T-helper 9 cell (primary cell): Measurements from ENCODE around the gene ANKRD12.

Source experiments
- DNase-seq: peaks from one replicate; pipeline ENCODE4 v3.0.0-alpha.2; 2020

Gene ANKRD12

DNA sequence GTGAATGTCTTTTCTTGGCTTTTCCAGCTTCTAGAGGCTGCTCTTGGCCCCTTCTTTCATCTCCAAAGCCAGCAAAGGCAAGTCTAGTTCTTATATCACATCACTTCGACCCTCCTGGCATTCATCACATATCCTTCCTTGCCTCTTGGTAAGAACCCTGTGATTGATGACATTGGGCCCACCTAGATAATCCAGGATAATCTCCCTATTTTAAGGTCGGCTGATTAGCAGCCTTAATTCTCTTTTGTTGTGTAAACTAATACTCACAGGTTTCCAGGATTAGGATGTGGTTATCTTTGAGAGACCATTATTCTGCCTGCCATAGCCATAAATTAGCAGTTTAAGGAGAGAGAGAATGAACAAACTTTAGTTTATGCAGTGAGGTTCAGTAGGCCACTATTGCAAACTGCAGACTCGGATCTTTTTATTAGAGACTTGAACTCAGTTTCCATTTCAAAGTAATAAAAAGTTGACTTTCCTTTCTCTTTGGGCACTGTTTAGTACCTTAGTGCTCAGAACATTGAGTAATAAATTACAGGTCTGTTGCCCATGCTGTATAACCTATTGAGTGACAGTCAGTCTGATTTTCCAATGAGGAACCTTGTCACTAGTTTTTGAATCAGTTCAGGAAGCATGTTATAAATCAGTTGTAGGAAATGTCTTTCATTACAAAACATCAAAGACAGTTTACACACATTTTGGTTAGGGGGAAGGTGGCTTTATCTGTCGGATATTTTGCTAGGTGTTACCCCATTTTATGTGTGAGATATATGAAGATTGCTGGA, 29.6 kb upstream of the ANKRD12 start:
- DNase-seq, result no peak

DNA sequence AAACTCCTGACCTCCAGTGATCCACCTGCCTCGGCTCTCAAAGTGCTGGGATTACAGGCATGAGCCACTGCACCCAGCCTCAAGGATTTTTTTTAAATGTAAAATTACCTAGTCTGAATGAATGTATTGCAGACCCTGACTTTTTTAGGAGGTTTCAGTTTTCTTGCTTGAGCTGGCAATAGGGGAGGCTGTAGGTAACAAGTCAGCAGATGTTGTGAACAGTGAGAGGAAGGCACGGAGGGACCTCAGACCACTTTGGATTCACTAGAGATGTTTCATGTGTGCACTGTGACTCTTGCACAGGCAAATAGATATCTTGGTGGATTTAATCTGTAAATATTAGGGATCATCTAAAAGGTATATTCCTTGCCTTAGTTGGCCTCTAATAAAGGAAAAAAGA, 27.7 kb upstream of the ANKRD12 start:
- no peak for DNase-seq

DNA sequence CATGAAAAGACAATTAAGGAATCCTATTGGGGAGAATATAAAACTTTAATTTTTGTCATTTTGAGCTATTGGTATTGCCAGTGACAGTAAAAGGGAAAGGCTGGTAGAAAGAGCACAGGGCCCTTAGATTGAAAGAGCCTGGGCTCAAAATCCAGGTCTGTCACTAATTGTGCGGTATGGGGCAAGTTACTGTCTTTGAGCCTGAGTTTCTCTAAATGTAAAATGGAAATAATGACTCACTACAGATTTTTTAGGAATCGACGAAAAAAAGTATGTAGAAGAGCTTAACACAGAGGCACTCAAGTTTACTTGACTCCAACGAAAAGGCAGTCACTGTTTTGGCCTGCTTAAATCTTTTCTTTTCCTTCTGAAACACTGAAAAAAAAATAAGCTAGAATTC, 27.1 kb upstream of the ANKRD12 start:
- DNase-seq, result no peak

DNA sequence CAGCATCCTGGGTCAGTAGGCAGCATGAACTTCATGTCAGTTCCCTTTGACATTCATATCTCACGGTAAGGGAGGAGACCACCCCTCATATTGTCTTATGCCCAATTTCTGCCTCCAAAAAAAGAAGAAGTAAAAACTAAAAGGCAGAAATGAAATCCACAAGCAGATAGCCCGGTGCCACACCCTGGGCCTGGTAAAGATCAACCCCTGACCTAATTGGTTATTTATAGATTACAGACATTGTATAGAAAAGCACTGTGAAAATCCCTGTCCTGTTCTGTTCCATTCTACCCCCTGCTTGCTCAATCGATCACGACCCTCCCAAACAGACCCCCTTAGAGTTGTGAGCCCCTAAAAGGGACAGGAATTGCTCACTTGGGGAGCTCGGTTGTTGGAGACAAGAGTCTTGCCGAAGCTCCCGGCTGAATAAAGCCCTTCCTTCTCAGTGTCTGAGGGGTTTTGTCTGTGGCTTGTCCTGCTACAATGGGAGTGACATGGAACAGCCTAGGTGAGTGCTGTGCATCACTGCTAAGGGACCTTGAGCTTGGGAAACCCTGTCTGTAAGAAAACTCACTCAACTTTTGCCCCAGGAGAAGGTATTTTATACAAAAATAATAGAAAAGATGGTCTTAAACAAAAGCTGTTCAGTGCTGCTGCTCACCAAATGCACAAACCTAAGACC, 23.0 kb upstream of the ANKRD12 start:
- no peak for DNase-seq

DNA sequence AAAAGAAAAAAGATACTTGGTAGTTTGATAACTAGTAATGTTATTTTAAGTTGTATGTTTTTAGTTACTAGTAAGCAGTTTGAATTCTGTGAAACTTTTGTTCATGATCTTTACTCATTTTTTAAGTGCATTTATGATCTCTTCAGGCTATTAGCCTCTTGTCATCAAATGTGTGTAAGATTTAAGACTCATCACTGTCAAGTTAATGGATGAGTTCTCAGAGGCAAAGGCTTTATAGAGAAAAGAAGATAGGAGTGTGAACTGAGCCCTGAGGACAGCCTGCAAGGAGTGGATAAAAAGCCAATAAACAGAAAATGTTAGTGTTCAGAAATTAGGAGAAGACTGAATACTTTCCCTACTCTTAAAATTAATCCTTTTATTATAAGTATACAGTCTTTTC, 20.6 kb upstream of the ANKRD12 start:
- no peak for DNase-seq

DNA sequence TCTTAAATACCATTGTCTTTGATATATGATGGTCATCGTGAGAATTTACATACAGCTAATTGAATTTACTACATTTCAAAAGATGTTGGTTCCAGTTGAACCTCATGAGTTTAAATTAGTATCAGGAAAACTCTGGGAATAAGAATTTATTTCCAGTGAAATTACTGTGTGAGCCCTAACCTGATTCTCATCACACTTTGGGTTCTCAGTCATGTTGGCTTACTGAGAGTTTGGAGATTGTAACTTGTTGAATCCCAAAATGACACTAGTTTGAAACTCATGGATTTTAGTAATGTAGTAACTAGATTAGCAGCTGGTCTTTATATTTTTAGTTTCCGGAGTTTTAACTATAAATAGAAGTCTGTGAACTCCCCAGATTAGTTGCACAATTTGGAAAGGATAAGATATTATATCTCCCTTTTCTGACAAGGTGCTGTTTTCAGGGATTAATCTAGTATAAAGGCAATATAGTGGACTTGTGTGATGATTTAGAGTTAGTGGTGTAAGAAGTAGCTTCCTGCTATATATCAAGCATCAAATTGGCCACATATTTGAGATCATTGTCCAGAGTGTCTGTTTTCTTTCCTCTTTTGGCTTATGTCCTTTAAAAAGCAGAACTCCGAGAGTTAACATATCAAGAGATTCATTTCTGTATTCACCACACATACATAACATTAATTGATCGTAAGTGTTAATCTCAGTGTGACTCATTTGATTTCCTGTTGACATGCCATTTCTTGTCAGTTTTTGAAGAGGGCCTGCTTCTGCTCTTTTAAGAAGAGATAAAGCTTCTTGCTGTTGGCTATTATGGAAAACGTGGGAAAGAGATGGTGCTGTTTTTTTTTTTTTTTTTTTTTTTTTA, 18.4 kb upstream of the ANKRD12 start:
- no peak for DNase-seq

DNA sequence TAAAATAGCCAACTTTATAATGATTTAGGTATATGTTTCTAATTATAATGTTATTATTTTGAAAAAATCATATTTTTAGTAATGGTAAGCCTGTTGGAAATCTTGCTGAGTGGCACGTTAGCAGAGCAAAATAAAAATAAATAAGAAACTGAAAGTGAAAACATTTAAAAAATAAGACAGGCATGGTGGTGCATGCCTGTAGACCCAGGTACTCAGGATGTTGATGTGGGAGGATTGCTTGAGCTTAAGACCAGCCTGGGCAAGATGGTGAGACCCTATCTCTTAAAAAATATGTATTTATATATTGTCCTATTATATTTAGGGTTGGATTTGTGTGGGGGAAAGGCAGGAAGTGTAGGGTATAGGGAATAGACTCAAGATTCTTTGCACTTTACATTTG, 15.8 kb upstream of the ANKRD12 start:
- DNase-seq, result no peak

DNA sequence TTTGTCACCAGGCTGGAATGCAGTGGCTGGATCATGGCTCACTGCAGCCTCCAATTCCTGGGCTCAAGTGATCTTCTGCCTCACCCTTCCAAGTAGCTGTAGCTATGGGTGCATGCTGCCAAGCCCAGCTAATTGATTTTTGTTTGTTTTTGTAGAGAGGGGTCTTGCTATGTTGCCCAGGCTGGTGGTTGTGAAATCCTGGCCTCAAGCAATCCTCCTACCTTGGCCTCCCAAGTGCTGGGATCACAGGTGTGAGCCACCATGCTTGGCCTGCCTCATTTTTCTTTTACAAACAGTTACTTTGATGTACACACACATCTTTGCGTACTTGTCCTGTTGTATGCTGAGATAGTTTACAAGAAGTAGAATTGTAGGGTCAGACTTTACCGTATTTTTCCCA, 13.1 kb upstream of the ANKRD12 start:
- DNase-seq, result no peak

DNA sequence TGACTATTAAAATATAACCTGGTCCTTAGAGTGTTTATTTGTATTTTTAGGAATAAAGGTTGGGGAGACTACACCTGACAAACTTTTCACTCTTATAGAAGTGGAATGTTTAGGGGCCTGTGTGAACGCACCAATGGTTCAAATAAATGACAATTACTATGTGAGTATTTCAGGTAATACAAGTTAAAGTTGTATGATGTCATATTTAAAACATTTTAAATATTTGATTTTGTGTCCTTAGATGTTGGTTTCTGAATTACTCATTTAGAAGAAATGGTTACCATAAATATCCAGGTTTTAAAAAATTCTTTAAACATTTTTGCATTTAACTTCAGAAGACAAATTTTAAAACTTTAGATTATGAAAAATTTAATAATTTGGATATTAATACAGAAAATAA, 11.8 kb upstream of the ANKRD12 start:
- no peak for DNase-seq

DNA sequence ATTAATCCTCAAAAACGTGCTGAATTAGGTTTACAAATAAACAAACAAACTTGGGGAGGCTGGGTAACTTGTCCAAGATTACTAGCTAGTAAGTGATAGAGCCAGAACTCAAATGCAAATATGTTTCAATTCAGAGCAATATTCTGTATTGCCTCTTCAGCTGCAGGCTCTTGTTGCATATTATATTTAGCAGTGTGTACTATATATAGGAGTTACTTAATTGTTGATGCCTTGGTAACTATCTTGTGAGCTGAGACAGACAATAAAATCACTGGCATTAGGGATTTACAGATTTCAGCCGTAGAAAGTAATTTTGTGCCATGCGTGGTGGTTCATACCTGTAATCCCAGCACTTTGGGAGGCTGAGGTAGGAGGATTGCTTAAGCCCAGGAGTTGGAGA, 10.2 kb upstream of the ANKRD12 start:
- no peak for DNase-seq

DNA sequence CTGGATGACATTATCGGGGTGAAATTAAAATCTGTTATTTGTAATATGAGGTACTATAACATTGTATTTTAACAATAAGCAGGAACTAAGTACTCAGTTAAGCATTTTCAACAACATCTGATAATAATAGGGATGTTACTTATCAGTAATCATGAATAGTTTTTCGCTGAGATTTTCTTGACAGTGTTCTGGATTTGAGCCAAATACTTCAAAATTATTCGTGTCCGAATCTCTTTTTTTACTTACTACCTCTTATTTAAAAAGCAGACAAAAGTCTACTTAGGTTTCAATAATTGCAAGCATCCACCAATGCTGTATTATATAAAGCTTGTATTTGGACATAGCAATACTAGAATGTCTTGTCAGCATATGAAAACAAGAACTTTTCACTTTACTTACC, 6.4 kb upstream of the ANKRD12 start:
- DNase-seq, result no peak

DNA sequence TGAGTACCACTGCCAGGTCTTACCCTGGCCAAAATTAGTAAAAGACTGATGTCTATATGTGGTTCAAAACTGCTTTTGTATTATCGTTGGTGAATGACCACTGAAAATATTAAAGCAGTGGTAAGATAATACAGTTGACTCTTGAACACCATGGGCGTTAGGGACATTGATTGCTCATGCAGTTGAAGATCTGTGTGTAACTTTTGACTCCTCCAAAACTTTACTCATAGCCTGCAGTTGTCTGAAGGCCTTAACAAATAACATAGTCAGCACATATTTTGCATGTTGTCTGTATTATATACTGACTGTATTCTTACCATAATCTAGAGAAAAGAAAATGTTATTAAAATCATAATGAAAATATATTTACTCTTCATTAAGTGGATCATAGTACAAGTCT, 5.8 kb upstream of the ANKRD12 start:
- DNase-seq, result no peak

DNA sequence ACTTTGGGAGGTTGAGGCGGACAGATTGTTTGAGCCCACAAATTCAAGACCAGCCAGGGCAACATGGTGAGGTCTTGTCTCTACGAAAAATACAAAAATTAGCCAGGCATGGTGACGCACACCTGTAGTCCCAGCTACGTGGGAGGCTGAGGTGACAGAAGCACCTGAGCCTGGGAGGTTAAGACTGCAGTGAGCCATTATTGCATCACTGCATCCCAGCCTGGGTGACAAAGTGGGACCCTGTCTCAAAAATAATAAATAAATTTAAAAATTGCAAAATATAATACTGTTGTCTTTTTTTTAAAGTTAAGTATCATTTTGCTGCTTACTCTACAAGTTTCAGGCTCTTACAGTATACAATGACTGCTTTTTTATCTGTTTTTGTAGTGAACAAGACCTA, 4.0 kb upstream of the ANKRD12 start:
- no peak for DNase-seq

DNA sequence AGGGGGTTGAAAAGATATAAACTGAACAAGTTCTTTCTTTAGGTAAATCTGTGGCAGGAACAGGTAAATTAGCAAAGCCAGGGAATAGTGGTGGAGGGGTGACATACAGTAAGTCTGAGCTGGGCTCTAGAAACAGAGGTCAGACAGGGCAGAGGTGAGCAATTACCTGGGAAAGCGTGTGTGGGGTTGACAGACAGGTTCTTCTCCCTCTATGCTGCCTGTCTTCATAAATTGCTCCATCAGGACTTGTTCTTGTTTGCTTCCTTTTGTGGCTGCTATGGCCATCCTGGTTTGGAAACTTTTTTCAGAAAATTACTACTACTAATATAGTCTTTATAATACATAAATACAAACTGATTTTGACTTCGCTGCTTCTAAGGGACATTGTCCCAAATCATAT, 3.4 kb upstream of the ANKRD12 start:
- DNase-seq, result no peak

DNA sequence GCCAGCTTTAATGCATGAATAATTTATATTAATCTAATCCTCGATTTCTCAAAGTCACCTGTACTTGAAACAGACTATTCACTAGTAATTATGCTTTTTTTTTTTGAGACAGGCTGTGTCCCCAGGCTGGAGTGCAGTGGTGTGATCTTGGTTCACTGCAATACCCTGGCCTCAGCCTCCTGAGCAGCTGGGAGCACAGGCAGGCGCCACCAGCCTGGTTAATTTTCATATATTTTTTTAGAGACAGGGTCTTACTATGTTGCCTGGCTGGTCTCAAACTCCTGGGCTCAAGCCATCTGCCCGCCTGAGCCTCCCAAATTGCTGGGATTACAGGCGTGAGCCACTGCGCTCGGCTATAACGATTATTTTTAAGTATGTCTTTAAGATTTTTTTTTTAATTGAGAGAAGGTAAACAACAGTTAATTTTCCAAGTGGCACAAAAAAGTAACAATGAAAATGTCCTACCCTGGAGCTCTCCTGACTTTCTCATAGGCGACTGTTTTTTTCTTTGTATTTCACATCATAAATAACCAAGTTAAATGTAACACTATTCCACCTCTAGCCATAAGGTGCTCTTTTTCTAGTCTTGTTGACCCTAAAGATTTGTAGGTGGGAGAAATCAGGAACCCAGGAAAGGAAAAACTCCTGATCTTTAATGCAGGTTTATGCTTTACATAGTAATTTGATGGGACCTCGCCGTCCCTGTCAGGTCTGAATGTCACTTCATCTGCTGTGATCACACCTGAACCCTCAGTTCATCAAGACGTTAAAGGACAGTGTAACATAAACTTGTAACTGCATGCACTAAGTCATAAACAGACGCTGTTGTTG, 1.3 kb upstream of the ANKRD12 start:
- DNase-seq, result no peak

DNA sequence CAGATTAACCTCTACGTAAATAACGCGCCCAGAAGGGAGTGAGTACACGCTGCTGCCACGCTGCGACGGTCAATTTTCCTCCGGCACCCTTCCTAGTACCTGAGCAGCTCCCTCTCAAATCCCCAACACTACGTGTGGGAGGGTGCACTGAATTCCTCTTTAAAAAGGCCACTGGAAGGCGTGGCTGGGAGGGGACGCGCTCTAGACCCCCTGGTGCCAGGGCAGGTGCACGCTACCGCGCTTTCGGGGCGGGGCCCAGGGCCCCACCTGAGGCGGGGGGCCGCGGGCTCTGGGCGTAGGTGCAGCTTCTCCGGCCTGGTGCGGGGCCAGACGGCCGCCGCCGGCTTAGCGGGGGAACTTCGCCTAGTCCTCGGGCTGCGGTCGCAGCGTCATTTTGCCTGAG, 668 bp upstream of the ANKRD12 start:
- no peak for DNase-seq

DNA sequence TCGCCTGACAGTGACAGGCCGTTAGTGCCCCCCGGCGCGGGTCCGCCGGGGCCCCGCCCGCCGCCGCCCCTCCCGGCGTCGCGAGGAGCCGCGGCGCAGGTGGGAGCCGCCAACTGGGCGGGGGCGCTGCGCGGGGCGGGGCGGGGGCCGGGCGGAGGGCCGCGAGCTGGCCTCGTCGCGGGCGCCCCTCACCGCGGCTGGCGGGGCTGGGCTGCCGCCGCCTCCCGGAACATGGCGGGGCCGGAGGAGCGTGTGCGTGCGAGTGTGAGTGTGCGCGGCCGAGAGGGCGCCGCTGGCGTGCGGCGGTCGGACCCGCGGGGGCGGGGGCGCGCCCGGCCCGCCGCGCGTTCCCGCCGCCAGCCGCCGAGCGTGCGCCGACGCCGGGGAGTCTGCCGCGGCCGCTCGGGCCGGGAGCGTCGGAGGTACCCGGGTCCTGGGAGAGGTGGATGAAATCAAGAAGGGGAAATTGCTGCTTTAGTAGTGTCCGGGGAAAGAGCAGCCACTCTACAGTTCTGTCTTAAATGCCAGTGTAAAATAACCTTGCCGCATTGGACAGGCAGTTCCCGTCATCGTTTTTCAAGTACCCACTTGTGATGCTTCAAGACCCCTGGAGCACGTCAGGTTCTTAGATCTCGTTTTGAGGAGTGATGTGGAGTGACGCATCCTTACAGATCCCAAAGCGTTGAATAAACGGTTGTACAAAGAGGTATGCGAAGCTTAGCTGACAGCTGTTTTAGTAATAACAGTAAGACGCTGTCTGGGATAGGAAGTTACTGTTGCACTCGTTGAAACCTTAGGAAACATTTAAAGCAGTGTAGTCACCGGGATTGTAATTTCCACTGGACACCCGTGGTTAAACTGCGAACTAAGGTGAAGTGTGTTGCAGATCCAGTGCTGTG, 836 bp downstream of the ANKRD12 start:
- DNase-seq, result peak; percentile 65

DNA sequence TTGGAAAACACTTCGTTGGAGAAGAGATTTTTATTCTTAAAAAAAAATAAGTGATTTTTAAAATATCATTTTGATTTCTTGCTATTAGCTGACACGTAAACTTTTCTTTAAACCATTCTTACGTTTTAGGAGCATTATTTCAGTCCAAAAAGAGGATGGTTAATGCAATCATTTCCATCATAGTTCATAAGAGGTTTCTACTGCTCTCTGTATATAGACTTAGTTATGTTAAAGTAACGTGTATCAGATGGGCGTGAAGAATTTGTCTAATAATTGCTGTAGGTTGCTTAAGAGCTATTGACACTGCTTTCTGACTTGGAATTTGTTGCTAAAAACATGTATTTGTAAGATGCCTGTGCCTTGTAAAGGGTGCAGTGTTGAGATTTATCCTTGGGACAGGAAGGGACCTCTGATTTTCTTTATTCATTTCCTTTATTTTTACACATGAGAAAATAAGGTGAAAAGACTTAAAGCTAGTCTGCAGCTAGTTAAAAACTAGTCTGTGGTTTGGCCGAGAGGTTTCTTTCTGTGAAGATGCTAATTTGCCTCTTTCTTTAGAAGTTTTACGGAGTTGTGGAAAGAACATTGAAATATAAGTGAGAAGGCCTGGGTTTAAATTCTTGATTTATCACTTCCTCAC, 2.9 kb downstream of the ANKRD12 start:
- no peak for DNase-seq

DNA sequence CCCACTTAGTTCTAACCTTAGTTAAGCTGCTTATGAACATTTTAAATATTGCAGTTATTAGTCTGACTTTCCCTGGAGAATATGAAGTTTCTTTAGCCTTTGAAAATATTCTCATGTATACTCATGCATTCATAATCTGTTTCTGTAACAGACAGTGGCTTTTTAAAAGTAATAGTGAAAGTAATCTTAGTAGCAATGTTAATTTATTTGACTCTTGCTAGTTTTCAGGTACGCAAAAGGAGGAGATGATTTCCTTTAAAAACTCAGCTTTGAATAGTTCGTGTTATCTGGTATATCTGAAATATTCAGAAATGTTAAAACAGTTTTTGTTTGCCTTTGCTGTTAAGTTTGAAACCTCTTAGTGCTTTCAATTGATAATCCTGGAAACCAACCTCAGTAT, 3.8 kb downstream of the ANKRD12 start:
- no peak for DNase-seq

DNA sequence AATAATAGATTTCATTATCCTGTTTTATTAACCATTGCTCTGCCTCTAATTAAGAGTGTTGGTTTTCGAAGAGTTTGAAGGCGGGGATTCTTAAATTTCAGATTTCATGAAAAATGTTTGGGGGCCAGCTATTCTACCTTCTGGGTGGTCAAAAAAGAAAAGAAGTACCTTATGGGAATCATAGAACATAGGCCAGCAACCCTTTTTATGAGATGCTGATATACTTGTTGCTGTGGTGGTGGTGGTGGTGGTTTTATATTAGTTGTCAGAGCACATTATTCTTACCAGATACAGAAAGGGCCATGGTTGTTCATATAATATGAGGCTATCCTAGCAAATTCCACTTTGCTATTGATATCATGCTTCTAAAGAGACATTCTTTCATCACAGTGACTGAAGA, 4.4 kb downstream of the ANKRD12 start:
- DNase-seq, result no peak

DNA sequence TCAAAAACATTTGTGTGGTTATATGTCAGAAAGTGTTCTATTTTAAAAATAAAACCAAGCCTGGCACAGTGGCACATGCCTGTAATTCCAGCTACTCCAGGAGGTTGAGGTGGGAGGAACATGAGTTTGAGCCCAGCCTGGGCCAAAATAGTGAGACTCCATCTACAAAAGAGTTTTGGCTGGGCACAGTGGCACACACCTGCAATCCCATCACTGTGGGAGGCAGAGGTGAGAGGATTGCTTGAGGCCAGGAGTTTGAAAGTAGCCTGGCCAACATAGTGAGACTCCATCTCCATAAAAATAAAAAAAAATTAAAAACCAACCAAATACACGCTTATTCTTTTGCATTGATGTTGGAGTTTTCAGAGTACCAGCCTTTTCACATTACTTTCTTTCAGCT, 9.6 kb downstream of the ANKRD12 start:
- DNase-seq, result no peak
